HepG2 (cell line): ENCODE data around the gene CHST3. TPM values are rescaled to one million over a fixed set of nuclear protein-coding genes. Genes with fewer than 3 reads are reported as not detected.

Source experiments
- ATAC-seq: fragments of 200-7000 bp; cut with Tn5 transposase; 3 replicates; pipeline ENCODE4 v1.9.1; 2020; ENCODE audit warnings: mild to moderate bottlenecking, moderate library complexity
- BruUV-seq: library from RNA; stranded (reverse); fragments of 400-500 nt; replicated peaks from 2 replicates; lab custom pipeline; 2021; lab: Mats Ljungman, UMichigan
- CTCF ChIA-PET: fragments of 300-600 bp; formaldehyde crosslinking; extraction: SDS; loops from one replicate; lab custom pipeline; 2021; ENCODE audit warnings: low total read pairs, inconsistent platforms, low intra/inter-chr PET ratio; lab: Yijun Ruan, JAX
- POLR2A ChIA-PET: fragments of 350-600 bp; sonication (Branson Sonifier 250); formaldehyde crosslinking; loops from one replicate; lab custom pipeline; 2020; ENCODE audit warnings: antibody characterized with exemption, inconsistent platforms; lab: Yijun Ruan, JAX
- DNase-seq: peaks from one replicate; pipeline ENCODE4 v3.0.0-alpha.2; 2015; ENCODE audit warnings: low spot score
- FAIRE-seq: peaks from 3 replicates; lab custom pipeline; 2011; peaks lifted over from hg19 to GRCh38; lab: Jason Lieb, UNC
- H2AFZ ChIP-seq: one replicate; pipeline ENCODE4 v1.6.1; 2011; ENCODE audit warnings: low read length, inconsistent platforms
- H3K27ac ChIP-seq: fragments of 300-600 bp; 3 replicates; pipeline ENCODE4 v1.8.0; 2011; ENCODE audit warnings: mixed run types, mild to moderate bottlenecking, mixed read lengths, low read length, inconsistent platforms; ENCODE audit not compliant: insufficient read depth; ENCODE audit errors: extremely low read length
- H3K27me3 ChIP-seq, 2 experiments: fragments of 200-600 bp in 1 of 2; 2 replicates in 1 of 2; 3 replicates in 1 of 2; pipeline versions ENCODE4 v1.6.0 to v1.8.0; 2011; ENCODE audit warnings: low read length in 2 of 2, mild to moderate bottlenecking in 2 of 2, moderate library complexity in 2 of 2, inconsistent platforms in 1 of 2; ENCODE audit not compliant: insufficient read depth in 2 of 2, control insufficient read depth in 1 of 2
- H3K36me3 ChIP-seq, 2 experiments: fragments of 200-600 bp in 1 of 2; replicated peaks in 1 of 2; 2 replicates in 1 of 2; 3 replicates in 1 of 2; pipeline versions ENCODE4 v1.5.1 to v1.8.0; 2011; ENCODE audit warnings: low read length in 2 of 2, inconsistent platforms in 1 of 2; ENCODE audit not compliant: insufficient read depth in 2 of 2, control insufficient read depth in 1 of 2
- H3K4me1 ChIP-seq: 2 replicates; pipeline ENCODE4 v1.5.1; 2012; ENCODE audit warnings: low read length, inconsistent platforms; ENCODE audit not compliant: insufficient read depth
- H3K4me2 ChIP-seq: 2 replicates; pipeline ENCODE4 v1.6.0; 2011; ENCODE audit warnings: low read depth, low read length, inconsistent platforms
- H3K4me3 ChIP-seq, 3 experiments: fragments of 200-600 bp in 1 of 3; sonication (generic), shearing (Covaris generic) in 1 of 3; replicated peaks in 1 of 3; 2 replicates each; pipeline ENCODE4 v1.5.1; 2011 to 2016; ENCODE audit warnings: low read length in 3 of 3, inconsistent platforms in 2 of 3, low read depth in 2 of 3, mild to moderate bottlenecking in 2 of 3, control low read depth in 1 of 3, mixed read lengths in 1 of 3; ENCODE audit not compliant: insufficient read depth in 1 of 3
- H3K79me2 ChIP-seq: one replicate; pipeline ENCODE4 v1.6.1; 2011; ENCODE audit warnings: low read length, inconsistent platforms; ENCODE audit not compliant: insufficient read depth
- H3K9ac ChIP-seq: 2 replicates; pipeline ENCODE4 v1.6.0; 2011; ENCODE audit warnings: mild to moderate bottlenecking, low read depth, low read length, inconsistent platforms; ENCODE audit not compliant: insufficient read depth
- H3K9me3 ChIP-seq: 2 replicates; pipeline ENCODE4 v1.5.1; 2012; ENCODE audit warnings: mild to moderate bottlenecking, low read length
- H4K20me1 ChIP-seq: 2 replicates; pipeline ENCODE4 v1.6.0; 2011; ENCODE audit warnings: inconsistent platforms, mild to moderate bottlenecking, low read length, moderate library complexity; ENCODE audit not compliant: insufficient read depth
- NFYC ChIP-seq: IDR thresholded peaks from 2 replicates; pipeline ENCODE4 v1.6.1; 2016; ENCODE audit warnings: missing genetic modification reagents, missing compliant biosample characterization
- PCBP1 ChIP-seq: fragments of 200-400 bp; formaldehyde crosslinking; IDR thresholded peaks from 2 replicates; pipeline ENCODE4 v1.6.1; 2017; ENCODE audit warnings: mild to moderate bottlenecking, low read depth, low read length, borderline replicate concordance
- SMARCE1 ChIP-seq: fragments of 450-650 bp; IDR thresholded peaks from 2 replicates; pipeline ENCODE4 v1.6.1; 2017; ENCODE audit warnings: borderline replicate concordance
- SRSF4 ChIP-seq: fragments of 200-400 bp; formaldehyde crosslinking; IDR thresholded peaks from one replicate; pipeline ENCODE4 v1.6.1; 2018; ENCODE audit warnings: mild to moderate bottlenecking, low read depth, low read length, moderate library complexity; ENCODE audit not compliant: poor library complexity, severe bottlenecking
- TAF1 ChIP-seq: sonication (generic); formaldehyde crosslinking; IDR thresholded peaks from 2 replicates; pipeline ENCODE4 v1.4.0; 2020; ENCODE audit warnings: missing genetic modification reagents
- ZBTB33 ChIP-seq: sonication (generic); formaldehyde crosslinking; IDR thresholded peaks from 2 replicates; pipeline ENCODE4 v1.4.0; 2020; ENCODE audit warnings: missing genetic modification reagents
- ZBTB34 ChIP-seq: sonication (generic); formaldehyde crosslinking; IDR thresholded peaks from 2 replicates; pipeline ENCODE4 v1.8.0; 2022; ENCODE audit warnings: mild to moderate bottlenecking, missing genetic modification reagents
- ZBTB38 ChIP-seq: sonication (generic); formaldehyde crosslinking; IDR thresholded peaks from 2 replicates; pipeline ENCODE4 v1.5.1; 2020; ENCODE audit warnings: mild to moderate bottlenecking, missing genetic modification reagents
- ZMYM3 ChIP-seq: sonication (generic); formaldehyde crosslinking; IDR thresholded peaks from 2 replicates; pipeline ENCODE4 v1.5.1; 2020; ENCODE audit warnings: mild to moderate bottlenecking, missing genetic modification reagents
- ZNF281 ChIP-seq: sonication (generic); formaldehyde crosslinking; IDR thresholded peaks from 2 replicates; pipeline ENCODE4 v1.4.0; 2020; ENCODE audit warnings: missing genetic modification reagents, borderline replicate concordance
- ZNF446 ChIP-seq: sonication (generic); formaldehyde crosslinking; IDR thresholded peaks from 2 replicates; pipeline ENCODE4 v1.5.0; 2020; ENCODE audit warnings: mild to moderate bottlenecking, missing genetic modification reagents
- ZNF687 ChIP-seq: sonication (generic); formaldehyde crosslinking; IDR thresholded peaks from 2 replicates; pipeline ENCODE4 v1.5.1; 2020; ENCODE audit warnings: mild to moderate bottlenecking, missing genetic modification reagents, moderate library complexity
- ZNF816 ChIP-seq: sonication (generic); formaldehyde crosslinking; IDR thresholded peaks from 2 replicates; pipeline ENCODE4 v1.8.0; 2022; ENCODE audit warnings: missing genetic modification reagents, mild to moderate bottlenecking, borderline replicate concordance
- WGBS: methylation state at CpG from one replicate; pipeline ENCODE4 v1.1.6; 2017; ENCODE audit warnings: low lambda C conversion rate; 5-methylcytosine and 5-hydroxymethylcytosine counted together
- in situ Hi-C: cut with HindIII; loops from 2 replicates; pipeline ENCODE4 v1.10.0; 2017; ENCODE audit warnings: low pct_unique_long_range_greater_than_20kb; ENCODE audit not compliant: extremely low pct_ligation_motif_present
- intact Hi-C: fragments of 100-400 bp; cut with micrococcal nuclease; formaldehyde crosslinking; loops from one replicate; pipeline ENCODE4 v1.10.0; 2022; ENCODE audit not compliant: unreplicated experiment
- polyA plus RNA-seq, 8 experiments: library from polyadenylated mRNA; depleted of rRNA in 3 of 8; stranded (reverse) in 7 of 8; unstranded in 1 of 8; fragments of >200 nt; fragmentation: Illumina TruSeq in 4 of 8; extraction: Trizol in 4 of 8; gene quantifications; 2 replicates each; pipeline versions ENCODE4 v1.2.1 to v1.2.3, GENCODE V29; 2011 to 2016; ENCODE audit warnings: low read depth in 4 of 8, missing spikeins in 1 of 8, mixed read lengths in 1 of 8; ENCODE audit not compliant: insufficient read depth in 1 of 8
- total RNA-seq, 5 experiments: library from RNA; depleted of rRNA; stranded (reverse); fragments of >200 nt; fragmentation: Illumina TruSeq; extraction: Trizol; gene quantifications; 2 replicates each; pipeline ENCODE4 v1.2.3, GENCODE V29; 2016; ENCODE audit warnings: low read depth in 1 of 5

Gene CHST3
- total and polyA plus RNA-seq, 2 of the 13 experiments (the other 11 are each of a cell fraction or from before 2014, with no cell fraction given) = 7.2 to 18.7 TPM

GRCh38 chr10:71984809-71985388 lies 20.7 kb downstream of the CHST3 start:
- Histone ChIP-seq H3K36me3 (peaks cover 1 to 7% of the 10 kb centered on the region in 2 experiments; a peak in 2 of 5 replicates), H2AFZ (no peak overlapping the region), H4K20me1 (no peaks in the 10 kb centered on the region), H3K4me3 (no peak overlapping the region), H3K79me2 (peaks cover 76% of the 10 kb centered on the region), H3K9ac (peak overlapping the region; percentile 41; the same call in 1 of the 2 replicates), H3K4me1 (peaks cover 94% of the 10 kb centered on the region), H3K27me3 (no peaks in the 10 kb centered on the region), H3K27ac (peak overlapping the region; percentile 88), H3K9me3 (no peaks in the 10 kb centered on the region), H3K4me2 (0 out of 2 replicates have a peak overlapping the region, but pooled peaks have one; percentile 13)
- FAIRE-seq (no peak), DNase-seq (no peak), ATAC-seq (no peak)
- intact Hi-C loops = no loop called here
- 80% methylated on average over 6 of the region's 9 CpGs for WGBS
- CTCF ChIA-PET = no interaction called here
- in situ Hi-C loops = loop anchor here (5.0 kb wide), 1 partner anchor 47 kb away; no protein-coding TSS in a partner anchor
- BruUV-seq = no TSS peak
- POLR2A ChIA-PET = interaction anchor here (1.0 to 3.8 kb wide), 4 partner anchors 8 to 46 kb away, joined by 3 to 39 read pairs (median 4); partner anchors contain the start of gene CHST3
- TF ChIP-seq NFYC (CRISPR knock-in tag) (no peak), ZBTB38 (CRISPR knock-in tag) (0 out of 2 replicates have a peak, but pooled peaks have one; percentile 37), ZNF687 (peak; percentile 47), PCBP1 (no peak), SMARCE1 (no peak), TAF1 (0 out of 2 replicates have a peak, but pooled peaks have one; percentile 6), SRSF4 (no peak), ZNF816 (no peak), ZBTB34 (CRISPR knock-in tag) (no peak), ZNF446 (no peak), ZNF281 (CRISPR knock-in tag) (no peak), ZMYM3 (CRISPR knock-in tag) (no peak), ZBTB33 (CRISPR knock-in tag) (peak; percentile 34; the same call in 1 of the 2 replicates)
